ENCODE data around the gene TMC5. TPM values are rescaled to one million over a fixed set of nuclear protein-coding genes. Genes with fewer than 3 reads are reported as not detected.
A peak's percentile ranks its signal among the peaks of the same experiment; 100 is the strongest.

The TMC5 gene
- total and polyA plus RNA-seq, 2 donors from 2014 or later = 1.0 to 6.6 TPM

DNA sequence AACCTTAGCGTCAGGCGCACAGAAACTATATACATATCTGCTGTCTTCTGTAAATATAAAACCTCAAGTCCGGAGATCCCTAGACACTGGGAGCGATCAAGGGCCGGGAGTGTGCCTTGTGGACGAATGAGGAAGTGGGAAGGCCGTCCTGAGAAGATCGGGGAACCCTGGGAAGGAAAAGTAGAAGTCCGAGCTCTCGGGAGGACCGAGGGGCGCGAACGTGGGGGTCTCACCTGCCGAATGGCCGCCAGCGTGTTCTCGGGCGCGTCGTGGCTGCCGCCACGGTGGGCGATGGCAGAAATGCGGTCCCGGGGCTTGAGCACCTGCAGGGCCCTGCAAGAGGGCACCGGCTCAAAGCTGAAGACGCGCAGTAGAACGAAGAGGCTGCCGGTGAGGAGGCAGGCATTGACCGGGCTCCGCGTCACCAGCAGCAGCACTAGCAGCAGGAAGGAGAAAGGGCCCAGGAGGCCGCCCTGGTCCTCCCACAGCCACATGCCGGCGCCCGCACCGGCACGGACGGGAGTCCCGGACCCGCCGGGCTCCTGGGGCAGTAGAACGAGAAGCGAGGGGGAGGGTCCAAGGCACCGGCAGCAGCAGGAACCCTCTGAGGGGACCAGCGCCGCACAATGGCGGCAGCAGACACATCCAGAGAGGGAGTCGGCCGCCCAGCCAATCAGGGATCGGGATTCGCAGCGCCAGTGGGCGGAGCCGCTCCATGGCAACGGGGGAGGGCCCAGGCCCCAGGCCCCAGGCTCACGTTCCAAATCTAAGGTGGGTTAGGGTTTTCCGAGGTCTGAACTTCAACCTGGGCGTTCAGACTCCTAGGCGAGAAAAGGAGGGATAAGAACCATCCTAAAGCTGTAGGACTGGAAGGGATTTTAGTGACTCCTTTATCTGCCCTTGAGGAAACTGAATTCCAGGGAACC lies 104.1 kb downstream of the TMC5 start, which contains the start of gene GDE1:
GDE1 (minus strand) TSS at position 628 of the 926 bp plus-strand sequence; CDS start at position 494, 134 bp downstream.
- no peaks in the 10 kb centered on the region for H3K27me3 ChIP-seq (ENCODE audit: control insufficient read depth, insufficient read depth, low read length)
- peak within 1 kb of the TSS; percentile 74 to 88 (median 84) for H3K4me3 ChIP-seq (ENCODE audit: low read length in 3 of 3)
- peak; percentile 96 to 98 (median 97) for DNase-seq
- peaks cover 0 to 5% (median 0%) of the 10 kb centered on the region in 3 donors for H3K36me3 ChIP-seq (ENCODE audit: control insufficient read depth in 2 of 3, insufficient read depth in 3 of 3, low read length in 3 of 3)
- intact Hi-C loops (cut with DNase I) = no loop called here
- TF ChIP-seq, protein P1, sequence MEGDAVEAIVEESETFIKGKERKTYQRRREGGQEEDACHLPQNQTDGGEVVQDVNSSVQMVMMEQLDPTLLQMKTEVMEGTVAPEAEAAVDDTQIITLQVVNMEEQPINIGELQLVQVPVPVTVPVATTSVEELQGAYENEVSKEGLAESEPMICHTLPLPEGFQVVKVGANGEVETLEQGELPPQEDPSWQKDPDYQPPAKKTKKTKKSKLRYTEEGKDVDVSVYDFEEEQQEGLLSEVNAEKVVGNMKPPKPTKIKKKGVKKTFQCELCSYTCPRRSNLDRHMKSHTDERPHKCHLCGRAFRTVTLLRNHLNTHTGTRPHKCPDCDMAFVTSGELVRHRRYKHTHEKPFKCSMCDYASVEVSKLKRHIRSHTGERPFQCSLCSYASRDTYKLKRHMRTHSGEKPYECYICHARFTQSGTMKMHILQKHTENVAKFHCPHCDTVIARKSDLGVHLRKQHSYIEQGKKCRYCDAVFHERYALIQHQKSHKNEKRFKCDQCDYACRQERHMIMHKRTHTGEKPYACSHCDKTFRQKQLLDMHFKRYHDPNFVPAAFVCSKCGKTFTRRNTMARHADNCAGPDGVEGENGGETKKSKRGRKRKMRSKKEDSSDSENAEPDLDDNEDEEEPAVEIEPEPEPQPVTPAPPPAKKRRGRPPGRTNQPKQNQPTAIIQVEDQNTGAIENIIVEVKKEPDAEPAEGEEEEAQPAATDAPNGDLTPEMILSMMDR (IDR thresholded peaks at IDR 0.05; ENCODE audit: borderline replicate concordance, extremely low read depth, insufficient read depth) = peak; percentile 35
- no peaks in the 10 kb centered on the region for H3K9me3 ChIP-seq (ENCODE audit: control insufficient read depth in 2 of 3, insufficient read depth in 1 of 3, low read length in 3 of 3)
- peak within 1 kb of the TSS; percentile 74 to 89 for H3K27ac ChIP-seq (ENCODE audit: low read depth in 2 of 2, low read length in 2 of 2)
- peaks cover 8 to 13% (median 8%) of the 10 kb centered on the region in 3 donors for H3K4me1 ChIP-seq (ENCODE audit: control insufficient read depth in 2 of 3, insufficient read depth in 2 of 3, low read depth in 1 of 3, low read length in 3 of 3)
- H3K9ac ChIP-seq (ENCODE audit: low read length in 3 of 3) = peak within 1 kb of the TSS; percentile 72 to 87 (median 80)
- FAIRE-seq = peak; percentile 30

DNA sequence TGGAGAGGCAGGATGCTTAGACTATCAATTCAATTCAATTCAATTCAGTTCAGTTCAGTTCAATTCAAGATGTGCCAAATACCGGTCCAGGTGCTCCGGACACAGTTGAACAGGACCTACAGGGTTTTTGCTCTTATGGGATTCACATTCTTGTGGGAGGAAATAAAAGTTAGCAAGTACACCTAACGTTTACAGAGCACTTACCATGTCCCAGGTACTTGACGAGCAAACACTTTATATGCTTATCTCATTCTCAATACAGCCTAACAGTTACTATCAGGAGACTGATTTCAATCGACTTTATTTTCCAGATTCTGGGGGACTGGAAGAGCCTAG lies 104.7 kb downstream of the TMC5 start:
- intact Hi-C loops (cut with DNase I) = no loop called here
- TF ChIP-seq, protein P1 (IDR thresholded peaks at IDR 0.05; ENCODE audit: borderline replicate concordance, extremely low read depth, insufficient read depth) = no peak
- Histone ChIP-seq H3K4me1 (ENCODE audit: control insufficient read depth in 2 of 3, insufficient read depth in 2 of 3, low read depth in 1 of 3, low read length in 3 of 3) (peaks cover 8 to 13% (median 8%) of the 10 kb centered on the region in 3 donors), H3K27ac (ENCODE audit: low read depth in 2 of 2, low read length in 2 of 2) (peak overlapping the region in 1 of 2 donors; percentile 89), H3K4me3 (ENCODE audit: low read length in 3 of 3) (peak overlapping the region in 2 of 3 donors; percentile 84 to 88), H3K36me3 (ENCODE audit: control insufficient read depth in 2 of 3, insufficient read depth in 3 of 3, low read length in 3 of 3) (no peaks in the 10 kb centered on the region), H3K27me3 (ENCODE audit: control insufficient read depth, insufficient read depth, low read length) (no peaks in the 10 kb centered on the region), H3K9me3 (ENCODE audit: control insufficient read depth in 2 of 3, insufficient read depth in 1 of 3, low read length in 3 of 3) (no peaks in the 10 kb centered on the region), H3K9ac (ENCODE audit: low read length in 3 of 3) (no peak overlapping the region)
- DNase-seq (no peak), FAIRE-seq (no peak)

- H3K9ac ChIP-seq (ENCODE audit: low read length in 3 of 3) = no peak overlapping the region
- no peak overlapping the region for H3K4me3 ChIP-seq (ENCODE audit: low read length in 3 of 3)
- H3K9me3 ChIP-seq (ENCODE audit: control insufficient read depth in 2 of 3, insufficient read depth in 1 of 3, low read length in 3 of 3) = no peaks in the 10 kb centered on the region
- H3K27me3 ChIP-seq (ENCODE audit: control insufficient read depth, insufficient read depth, low read length) = no peaks in the 10 kb centered on the region
- DNase-seq (no peak), FAIRE-seq (no peak)
- no peak overlapping the region for H3K27ac ChIP-seq (ENCODE audit: low read depth in 2 of 2, low read length in 2 of 2)
- TF ChIP-seq, protein P1 (IDR thresholded peaks at IDR 0.05; ENCODE audit: borderline replicate concordance, extremely low read depth, insufficient read depth) = no peak
- intact Hi-C loops (cut with DNase I) = no loop called here
- no peaks in the 10 kb centered on the region for H3K36me3 ChIP-seq (ENCODE audit: control insufficient read depth in 2 of 3, insufficient read depth in 3 of 3, low read length in 3 of 3)
- peaks cover 8 to 13% (median 8%) of the 10 kb centered on the region in 3 donors for H3K4me1 ChIP-seq (ENCODE audit: control insufficient read depth in 2 of 3, insufficient read depth in 2 of 3, low read depth in 1 of 3, low read length in 3 of 3)
These were observed 105.1 kb downstream of the TMC5 start for GRCh38 chr16:19522760-19523159.

Measured in kidney (tissue), 14 donors.